Measurements from ENCODE around the gene KCNMB2.

KCNMB2 gene

GRCh38 chr3:178765472-178765871 is 229.2 kb downstream of the KCNMB2 start:
- DNase-seq = no peak

- no peak for DNase-seq
These were observed 231.3 kb downstream of the KCNMB2 start for GRCh38 chr3:178767581-178767980.

- no peak for DNase-seq
These were observed 232.0 kb downstream of the KCNMB2 start for GRCh38 chr3:178768072-178768864.

GRCh38 chr3:178771511-178771910 is 235.3 kb downstream of the KCNMB2 start:
- no peak for DNase-seq

- DNase-seq = no peak
These were observed 236.5 kb downstream of the KCNMB2 start for GRCh38 chr3:178772746-178773145.

- no peak for DNase-seq
These were observed 237.1 kb downstream of the KCNMB2 start for GRCh38 chr3:178773358-178773757.

- no peak for DNase-seq
These were observed 241.6 kb downstream of the KCNMB2 start for GRCh38 chr3:178777718-178778411.

- DNase-seq = no peak
These were observed 242.4 kb downstream of the KCNMB2 start for GRCh38 chr3:178778589-178778988.

GRCh38 chr3:178785961-178786360 is 249.7 kb downstream of the KCNMB2 start:
- DNase-seq = no peak

- DNase-seq = no peak
These were observed 251.7 kb downstream of the KCNMB2 start for GRCh38 chr3:178787960-178788359.

GRCh38 chr3:178794711-178795110 is 258.5 kb downstream of the KCNMB2 start:
- no peak for DNase-seq

- DNase-seq = no peak
These were observed 259.1 kb downstream of the KCNMB2 start for GRCh38 chr3:178795349-178795748.

GRCh38 chr3:178802259-178802658 is 266.0 kb downstream of the KCNMB2 start:
- no peak for DNase-seq

GRCh38 chr3:178802993-178803693 is 266.9 kb downstream of the KCNMB2 start:
- no peak for DNase-seq

GRCh38 chr3:178804606-178805005 is 268.4 kb downstream of the KCNMB2 start:
- no peak for DNase-seq

GRCh38 chr3:178805741-178806140 is 269.5 kb downstream of the KCNMB2 start:
- DNase-seq = no peak

- no peak for DNase-seq
These were observed 270.4 kb downstream of the KCNMB2 start for GRCh38 chr3:178806651-178807050.

- DNase-seq = no peak
These were observed 271.5 kb downstream of the KCNMB2 start for GRCh38 chr3:178807694-178808093.

GRCh38 chr3:178808748-178809147 is 272.5 kb downstream of the KCNMB2 start:
- no peak for DNase-seq

- no peak for DNase-seq
These were observed 273.9 kb downstream of the KCNMB2 start for GRCh38 chr3:178810181-178810580.

- no peak for DNase-seq
These were observed 286.5 kb downstream of the KCNMB2 start for GRCh38 chr3:178822722-178823121.

- no peak for DNase-seq
These were observed 286.9 kb downstream of the KCNMB2 start for GRCh38 chr3:178823150-178823549.

- no peak for DNase-seq
These were observed 287.5 kb downstream of the KCNMB2 start for GRCh38 chr3:178823591-178824246.
